Measurements from ENCODE around the gene HLA-DOA.

Gene HLA-DOA

GRCh38 chr6:32963866-32964265 is 45.5 kb downstream of the HLA-DOA start:
- TF ChIP-seq CTCF (IDR thresholded peaks at IDR 0.05; ENCODE audit: insufficient read depth, low read depth, low read length, missing control alignments), result no peak
- no peak for DNase-seq (ENCODE audit: low read depth)
- H3K4me3 ChIP-seq (ENCODE audit: low read depth, low read length), result no peak overlapping the region

- DNase-seq (ENCODE audit: low read depth), result no peak
- no peak overlapping the region for H3K4me3 ChIP-seq (ENCODE audit: low read depth, low read length)
Observed at GRCh38 chr6:32962213-32962826, 47.1 kb downstream of the HLA-DOA start.

DNA sequence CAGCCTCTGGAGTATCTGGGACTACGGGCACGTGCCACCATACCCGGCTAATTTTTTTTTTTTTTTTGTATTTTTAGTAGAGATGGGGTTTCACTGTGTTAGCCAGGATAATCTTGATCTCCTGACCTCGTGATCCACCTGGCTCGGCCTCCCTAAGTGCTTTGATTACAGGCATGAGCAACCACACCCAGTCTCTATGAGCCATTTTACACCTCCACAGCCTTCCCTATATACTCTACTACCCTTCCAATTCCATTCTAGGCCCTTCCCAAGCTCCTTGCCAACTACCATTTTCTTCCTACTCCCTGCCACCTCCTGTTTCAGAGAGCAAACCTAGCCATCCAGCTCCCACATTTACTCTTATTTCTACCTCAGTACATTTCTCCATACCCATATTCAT is 48.8 kb downstream of the HLA-DOA start:
- TF ChIP-seq CTCF (IDR thresholded peaks at IDR 0.05; ENCODE audit: insufficient read depth, low read depth, low read length, missing control alignments), result no peak
- DNase-seq (ENCODE audit: low read depth), result no peak
- no peak overlapping the region for H3K4me3 ChIP-seq (ENCODE audit: low read depth, low read length)

More at GRCh38 chr6:32962213-32962826, 47.1 kb downstream of the HLA-DOA start:
- TF ChIP-seq CTCF (IDR thresholded peaks at IDR 0.05; ENCODE audit: insufficient read depth, low read depth, low read length, missing control alignments), result no peak

GRCh38 chr6:32956176-32956575 is 53.2 kb downstream of the HLA-DOA start:
- TF ChIP-seq CTCF (IDR thresholded peaks at IDR 0.05; ENCODE audit: insufficient read depth, low read depth, low read length, missing control alignments), result no peak
- DNase-seq (ENCODE audit: low read depth), result no peak
- no peak overlapping the region for H3K4me3 ChIP-seq (ENCODE audit: low read depth, low read length)

- no peak overlapping the region for H3K4me3 ChIP-seq (ENCODE audit: low read depth, low read length)
- DNase-seq (ENCODE audit: low read depth), result peak; percentile 70
- TF ChIP-seq CTCF (IDR thresholded peaks at IDR 0.05; ENCODE audit: insufficient read depth, low read depth, low read length, missing control alignments), result peak; percentile 55
Observed at GRCh38 chr6:32954986-32955802, 54.2 kb downstream of the HLA-DOA start.

DNA sequence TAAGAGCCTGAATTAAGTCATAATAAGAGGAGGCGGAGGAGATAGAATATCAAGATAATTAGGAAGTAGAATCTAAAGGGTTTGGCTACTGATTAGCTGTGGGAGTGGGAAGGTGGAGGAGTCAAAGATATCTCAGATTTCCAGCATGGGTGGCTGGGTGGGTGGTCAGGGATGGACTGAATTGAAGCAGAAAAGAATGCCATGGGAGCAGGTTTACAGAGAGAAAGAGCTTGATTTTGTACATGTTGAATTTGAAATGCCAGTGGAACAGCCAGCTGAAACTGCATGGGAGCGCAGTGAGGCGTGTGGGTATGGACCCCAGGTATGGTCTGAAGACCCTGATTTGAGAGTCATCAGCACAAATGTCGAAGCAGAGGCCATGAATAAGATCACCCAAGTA is 55.1 kb downstream of the HLA-DOA start:
- DNase-seq (ENCODE audit: low read depth), result no peak
- no peak overlapping the region for H3K4me3 ChIP-seq (ENCODE audit: low read depth, low read length)
- TF ChIP-seq CTCF (IDR thresholded peaks at IDR 0.05; ENCODE audit: insufficient read depth, low read depth, low read length, missing control alignments), result no peak
